GM12878 (cell line): Measurements from ENCODE around the gene TMC6. TPM values are rescaled to one million over a fixed set of nuclear protein-coding genes. Genes with fewer than 3 reads are reported as not detected.

Experiments
- ASH2L ChIP-seq: fragments of 300-600, 200-600 bp; sonication (generic); IDR thresholded peaks from 2 replicates; pipeline ENCODE4 v1.6.1; 2017; ENCODE audit warnings: low read depth, mild to moderate bottlenecking, borderline replicate concordance
- BRCA1 ChIP-seq: IDR thresholded peaks from 2 replicates; pipeline ENCODE4 v1.6.1; 2011; ENCODE audit warnings: low read depth, low read length, improper control_type of control experiment
- CBX3 ChIP-seq: fragments of 200-600 bp; sonication (generic); IDR thresholded peaks from 2 replicates; pipeline ENCODE4 v1.6.1; 2016; ENCODE audit warnings: low read depth, borderline replicate concordance
- ETV6 ChIP-seq, 2 experiments: fragments of 450-650 bp in 1 of 2; IDR thresholded peaks in 1 of 2; conservative IDR thresholded peaks in 1 of 2; 2 replicates each; pipeline ENCODE4 v1.6.1; 2014; ENCODE audit warnings: antibody characterized with exemption in 1 of 2, borderline replicate concordance in 1 of 2, low read depth in 1 of 2, mild to moderate bottlenecking in 1 of 2, moderate library complexity in 1 of 2
- FOS ChIP-seq: IDR thresholded peaks from 3 replicates; pipeline ENCODE4 v1.6.1; 2011; ENCODE audit warnings: borderline replicate concordance; ENCODE audit not compliant: insufficient read length; ENCODE audit errors: extremely low read depth
- HDAC6 ChIP-seq: fragments of 200-600 bp; sonication (generic); IDR thresholded peaks from one replicate; pipeline ENCODE4 v1.8.0; 2017; ENCODE audit warnings: antibody characterized with exemption; ENCODE audit not compliant: unreplicated experiment
- KDM1A ChIP-seq: fragments of 200-600 bp; sonication (generic); IDR thresholded peaks from 2 replicates; pipeline ENCODE4 v1.6.1; 2016; ENCODE audit warnings: borderline replicate concordance
- MEF2A ChIP-seq: IDR thresholded peaks from 2 replicates; pipeline ENCODE4 v1.6.1; 2011; ENCODE audit warnings: low read depth, mild to moderate bottlenecking, low read length, moderate library complexity; ENCODE audit not compliant: insufficient read depth
- NFIC ChIP-seq: IDR thresholded peaks from 2 replicates; pipeline ENCODE4 v1.6.1; 2012; ENCODE audit warnings: low read depth, mild to moderate bottlenecking, inconsistent platforms, low read length, moderate library complexity
- NR2C2 ChIP-seq: IDR thresholded peaks from 2 replicates; pipeline ENCODE4 v1.6.1; 2011; ENCODE audit warnings: borderline replicate concordance, low read depth; ENCODE audit not compliant: control insufficient read depth, insufficient read length
- POLR2A ChIP-seq: IDR thresholded peaks from 2 replicates; pipeline ENCODE4 v1.6.1; 2011; ENCODE audit warnings: low read depth, mild to moderate bottlenecking, low read length
- RCOR1 ChIP-seq: conservative IDR thresholded peaks from 2 replicates; pipeline ENCODE4 v1.6.1; 2012; ENCODE audit warnings: low read depth, low read length, improper control_type of control experiment
- RELA ChIP-seq: fragments of 450-650 bp; IDR thresholded peaks from 2 replicates; pipeline ENCODE4 v1.8.0; 2014; ENCODE audit warnings: borderline replicate concordance; ENCODE audit not compliant: partially characterized antibody
- SPI1 ChIP-seq: IDR thresholded peaks from 2 replicates; pipeline ENCODE4 v1.6.1; 2011; ENCODE audit warnings: low read depth, mild to moderate bottlenecking, low read length, moderate library complexity, borderline replicate concordance; ENCODE audit not compliant: insufficient read depth
- TCF12 ChIP-seq: IDR thresholded peaks from 2 replicates; pipeline ENCODE4 v1.6.1; 2011; ENCODE audit warnings: low read depth, mild to moderate bottlenecking, low read length
- ZNF217 ChIP-seq: fragments of 450-650 bp; IDR thresholded peaks from 2 replicates; pipeline ENCODE4 v1.6.1; 2017; ENCODE audit warnings: antibody characterized with exemption, mild to moderate bottlenecking
- polyA plus RNA-seq, 11 experiments: library from polyadenylated mRNA; depleted of rRNA in 4 of 11; unstranded in 6 of 11; stranded (reverse) in 5 of 11; fragments of >200 nt; fragmentation: Nextera tagmentation in 4 of 11; fragmentation: Illumina TruSeq in 1 of 11; extraction: Ambion mirVana in 4 of 11; extraction: Trizol in 1 of 11; gene quantifications; 1 replicate in 1 of 11; 2 replicates in 10 of 11; pipeline versions ENCODE4 v1.2.1 to v1.2.3, GENCODE V29; 2011 to 2016; ENCODE audit warnings: inconsistent platforms in 2 of 11, missing spikeins in 2 of 11, low read depth in 1 of 11
- total RNA-seq, 4 experiments: library from RNA; depleted of rRNA in 3 of 4; stranded (reverse); fragments of >200 nt in 3 of 4; fragmentation: Illumina TruSeq in 1 of 4; extraction: Trizol in 1 of 4; gene quantifications; 2 replicates each; pipeline versions ENCODE4 v1.2.1 to v1.2.3, GENCODE V29; 2013 to 2021
- TF ChIP-seq, protein P1 (sequence below): fragments of 450-650 bp; formaldehyde crosslinking; IDR thresholded peaks from 2 replicates; pipeline ENCODE4 v1.5.0; 2022; ENCODE audit warnings: mild to moderate bottlenecking, missing genetic modification characterization
- TF ChIP-seq, protein P2 (sequence below): IDR thresholded peaks from 2 replicates; pipeline ENCODE4 v1.6.1; 2012; ENCODE audit warnings: mild to moderate bottlenecking, low read depth, low read length
- TF ChIP-seq, protein P3 (sequence below): fragments of 450-650 bp; conservative IDR thresholded peaks from 2 replicates; pipeline ENCODE4 v1.6.1; 2017; ENCODE audit warnings: mild to moderate bottlenecking, moderate library complexity
- TF ChIP-seq, protein P4 (sequence below): fragments of 450-650 bp; IDR thresholded peaks from 2 replicates; pipeline ENCODE4 v1.6.1; 2017; ENCODE audit warnings: low read depth, mild to moderate bottlenecking, moderate library complexity

The TMC6 gene
- total and polyA plus RNA-seq, 10 of the 15 experiments (the other 5 are each of a cell fraction or from before 2014, with no cell fraction given), result 1.9 to 232 (median 60.6) TPM

DNA sequence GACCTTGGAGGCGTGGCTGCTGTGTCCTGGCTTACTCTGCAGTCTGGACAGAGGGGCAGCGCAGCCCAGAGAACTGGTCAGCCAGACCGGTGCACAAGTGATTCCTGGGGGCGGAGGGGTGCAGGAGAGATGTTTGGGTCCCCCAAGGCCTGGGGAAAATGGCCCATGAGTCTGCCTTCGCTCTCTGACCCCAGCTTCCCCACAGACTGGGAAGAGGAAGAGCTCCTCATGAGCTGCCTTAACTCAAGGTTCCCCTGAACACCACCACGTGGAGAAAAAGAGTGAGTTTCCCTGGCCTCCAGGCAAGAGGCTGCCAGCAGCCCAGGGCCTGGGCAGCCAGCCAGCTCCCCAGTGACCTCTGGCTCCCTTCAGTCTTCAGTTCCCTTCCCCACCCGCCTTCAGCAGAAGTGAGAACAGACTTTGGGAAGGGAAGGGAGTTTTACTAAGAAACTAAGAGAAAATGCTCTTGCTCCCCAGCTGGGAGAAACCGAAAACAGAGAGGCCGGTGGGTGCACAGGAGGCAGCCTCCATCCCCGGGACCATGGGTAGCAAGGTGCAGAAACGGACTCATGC lies 15.7 kb upstream of the TMC6 start (continued):
- TF ChIP-seq, protein P1, sequence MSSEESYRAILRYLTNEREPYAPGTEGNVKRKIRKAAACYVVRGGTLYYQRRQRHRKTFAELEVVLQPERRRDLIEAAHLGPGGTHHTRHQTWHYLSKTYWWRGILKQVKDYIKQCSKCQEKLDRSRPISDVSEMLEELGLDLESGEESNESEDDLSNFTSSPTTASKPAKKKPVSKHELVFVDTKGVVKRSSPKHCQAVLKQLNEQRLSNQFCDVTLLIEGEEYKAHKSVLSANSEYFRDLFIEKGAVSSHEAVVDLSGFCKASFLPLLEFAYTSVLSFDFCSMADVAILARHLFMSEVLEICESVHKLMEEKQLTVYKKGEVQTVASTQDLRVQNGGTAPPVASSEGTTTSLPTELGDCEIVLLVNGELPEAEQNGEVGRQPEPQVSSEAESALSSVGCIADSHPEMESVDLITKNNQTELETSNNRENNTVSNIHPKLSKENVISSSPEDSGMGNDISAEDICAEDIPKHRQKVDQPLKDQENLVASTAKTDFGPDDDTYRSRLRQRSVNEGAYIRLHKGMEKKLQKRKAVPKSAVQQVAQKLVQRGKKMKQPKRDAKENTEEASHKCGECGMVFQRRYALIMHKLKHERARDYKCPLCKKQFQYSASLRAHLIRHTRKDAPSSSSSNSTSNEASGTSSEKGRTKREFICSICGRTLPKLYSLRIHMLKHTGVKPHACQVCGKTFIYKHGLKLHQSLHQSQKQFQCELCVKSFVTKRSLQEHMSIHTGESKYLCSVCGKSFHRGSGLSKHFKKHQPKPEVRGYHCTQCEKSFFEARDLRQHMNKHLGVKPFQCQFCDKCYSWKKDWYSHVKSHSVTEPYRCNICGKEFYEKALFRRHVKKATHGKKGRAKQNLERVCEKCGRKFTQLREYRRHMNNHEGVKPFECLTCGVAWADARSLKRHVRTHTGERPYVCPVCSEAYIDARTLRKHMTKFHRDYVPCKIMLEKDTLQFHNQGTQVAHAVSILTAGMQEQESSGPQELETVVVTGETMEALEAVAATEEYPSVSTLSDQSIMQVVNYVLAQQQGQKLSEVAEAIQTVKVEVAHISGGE, result no peak
- TF ChIP-seq CBX3, result no peak
- no peak for TF ChIP-seq HDAC6
- 0 out of 2 replicates have a peak, but pooled peaks have one; percentile 2 for TF ChIP-seq POLR2A
- no peak for TF ChIP-seq RCOR1
- no peak for TF ChIP-seq MEF2A
- TF ChIP-seq, protein P2, sequence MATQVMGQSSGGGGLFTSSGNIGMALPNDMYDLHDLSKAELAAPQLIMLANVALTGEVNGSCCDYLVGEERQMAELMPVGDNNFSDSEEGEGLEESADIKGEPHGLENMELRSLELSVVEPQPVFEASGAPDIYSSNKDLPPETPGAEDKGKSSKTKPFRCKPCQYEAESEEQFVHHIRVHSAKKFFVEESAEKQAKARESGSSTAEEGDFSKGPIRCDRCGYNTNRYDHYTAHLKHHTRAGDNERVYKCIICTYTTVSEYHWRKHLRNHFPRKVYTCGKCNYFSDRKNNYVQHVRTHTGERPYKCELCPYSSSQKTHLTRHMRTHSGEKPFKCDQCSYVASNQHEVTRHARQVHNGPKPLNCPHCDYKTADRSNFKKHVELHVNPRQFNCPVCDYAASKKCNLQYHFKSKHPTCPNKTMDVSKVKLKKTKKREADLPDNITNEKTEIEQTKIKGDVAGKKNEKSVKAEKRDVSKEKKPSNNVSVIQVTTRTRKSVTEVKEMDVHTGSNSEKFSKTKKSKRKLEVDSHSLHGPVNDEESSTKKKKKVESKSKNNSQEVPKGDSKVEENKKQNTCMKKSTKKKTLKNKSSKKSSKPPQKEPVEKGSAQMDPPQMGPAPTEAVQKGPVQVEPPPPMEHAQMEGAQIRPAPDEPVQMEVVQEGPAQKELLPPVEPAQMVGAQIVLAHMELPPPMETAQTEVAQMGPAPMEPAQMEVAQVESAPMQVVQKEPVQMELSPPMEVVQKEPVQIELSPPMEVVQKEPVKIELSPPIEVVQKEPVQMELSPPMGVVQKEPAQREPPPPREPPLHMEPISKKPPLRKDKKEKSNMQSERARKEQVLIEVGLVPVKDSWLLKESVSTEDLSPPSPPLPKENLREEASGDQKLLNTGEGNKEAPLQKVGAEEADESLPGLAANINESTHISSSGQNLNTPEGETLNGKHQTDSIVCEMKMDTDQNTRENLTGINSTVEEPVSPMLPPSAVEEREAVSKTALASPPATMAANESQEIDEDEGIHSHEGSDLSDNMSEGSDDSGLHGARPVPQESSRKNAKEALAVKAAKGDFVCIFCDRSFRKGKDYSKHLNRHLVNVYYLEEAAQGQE, result no peak
- no peak for TF ChIP-seq ASH2L
- TF ChIP-seq KDM1A, result no peak
- TF ChIP-seq, protein P3, sequence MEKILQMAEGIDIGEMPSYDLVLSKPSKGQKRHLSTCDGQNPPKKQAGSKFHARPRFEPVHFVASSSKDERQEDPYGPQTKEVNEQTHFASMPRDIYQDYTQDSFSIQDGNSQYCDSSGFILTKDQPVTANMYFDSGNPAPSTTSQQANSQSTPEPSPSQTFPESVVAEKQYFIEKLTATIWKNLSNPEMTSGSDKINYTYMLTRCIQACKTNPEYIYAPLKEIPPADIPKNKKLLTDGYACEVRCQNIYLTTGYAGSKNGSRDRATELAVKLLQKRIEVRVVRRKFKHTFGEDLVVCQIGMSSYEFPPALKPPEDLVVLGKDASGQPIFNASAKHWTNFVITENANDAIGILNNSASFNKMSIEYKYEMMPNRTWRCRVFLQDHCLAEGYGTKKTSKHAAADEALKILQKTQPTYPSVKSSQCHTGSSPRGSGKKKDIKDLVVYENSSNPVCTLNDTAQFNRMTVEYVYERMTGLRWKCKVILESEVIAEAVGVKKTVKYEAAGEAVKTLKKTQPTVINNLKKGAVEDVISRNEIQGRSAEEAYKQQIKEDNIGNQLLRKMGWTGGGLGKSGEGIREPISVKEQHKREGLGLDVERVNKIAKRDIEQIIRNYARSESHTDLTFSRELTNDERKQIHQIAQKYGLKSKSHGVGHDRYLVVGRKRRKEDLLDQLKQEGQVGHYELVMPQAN, result no peak
- TF ChIP-seq NFIC, result no peak
- TF ChIP-seq TCF12, result 0 out of 2 replicates have a peak, but pooled peaks have one; percentile 32
- no peak for TF ChIP-seq ETV6 (conservative IDR thresholded peaks at IDR 0.05 in 1 of 2, IDR thresholded peaks at IDR 0.05 in 1 of 2; ENCODE audit: borderline replicate concordance in 1 of 2, low read depth in 1 of 2)
- TF ChIP-seq, protein P4, sequence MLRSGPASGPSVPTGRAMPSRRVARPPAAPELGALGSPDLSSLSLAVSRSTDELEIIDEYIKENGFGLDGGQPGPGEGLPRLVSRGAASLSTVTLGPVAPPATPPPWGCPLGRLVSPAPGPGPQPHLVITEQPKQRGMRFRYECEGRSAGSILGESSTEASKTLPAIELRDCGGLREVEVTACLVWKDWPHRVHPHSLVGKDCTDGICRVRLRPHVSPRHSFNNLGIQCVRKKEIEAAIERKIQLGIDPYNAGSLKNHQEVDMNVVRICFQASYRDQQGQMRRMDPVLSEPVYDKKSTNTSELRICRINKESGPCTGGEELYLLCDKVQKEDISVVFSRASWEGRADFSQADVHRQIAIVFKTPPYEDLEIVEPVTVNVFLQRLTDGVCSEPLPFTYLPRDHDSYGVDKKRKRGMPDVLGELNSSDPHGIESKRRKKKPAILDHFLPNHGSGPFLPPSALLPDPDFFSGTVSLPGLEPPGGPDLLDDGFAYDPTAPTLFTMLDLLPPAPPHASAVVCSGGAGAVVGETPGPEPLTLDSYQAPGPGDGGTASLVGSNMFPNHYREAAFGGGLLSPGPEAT, result peak; percentile 73; the same call in 1 of the 2 replicates
- TF ChIP-seq ZNF217, result no peak
- TF ChIP-seq RELA, result no peak
- no peak for TF ChIP-seq NR2C2
- TF ChIP-seq FOS, result no peak
- peak; percentile 72 for TF ChIP-seq SPI1
- TF ChIP-seq BRCA1, result no peak
